ENCODE data around the gene RANBP17. TPM values are rescaled to one million over a fixed set of nuclear protein-coding genes. Genes with fewer than 3 reads are reported as not detected.

The RANBP17 gene
- total and polyA plus RNA-seq, 2 donors (not counting 1 experiment from before 2014, with no cell fraction given), result 3.1 to 3.5 TPM

DNA sequence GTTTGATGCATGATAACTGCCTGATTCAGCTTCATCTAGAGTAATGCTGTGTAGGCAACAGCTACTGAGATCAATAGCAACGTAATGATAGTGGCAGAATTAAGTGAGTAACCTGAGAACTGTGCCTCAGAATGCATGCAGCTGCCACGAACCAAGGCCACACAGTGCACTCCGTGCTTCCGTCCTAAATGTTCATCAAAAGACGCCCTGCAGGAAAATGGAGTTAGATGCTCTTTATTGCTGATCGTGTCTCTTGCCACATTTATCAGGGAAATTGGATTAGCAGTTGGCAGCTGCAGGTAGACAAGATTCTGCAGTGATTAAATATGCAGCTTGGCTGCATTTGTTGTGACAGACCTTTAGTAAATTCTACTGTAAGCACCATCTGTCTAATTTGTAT, 339.5 kb downstream of the RANBP17 start:
- Histone ChIP-seq H3K9me3 (ENCODE audit: control insufficient read depth, insufficient read depth, low read depth, low read length) (no peaks in the 10 kb centered on the region), H3K4me3 (replicated peaks in 1 of 4; ENCODE audit: control extremely low read depth in 1 of 4, insufficient read depth in 1 of 4, low read depth in 3 of 4, low read length in 4 of 4) (no peak overlapping the region), H3K27me3 (ENCODE audit: control insufficient read depth, insufficient read depth, low read length) (no peaks in the 10 kb centered on the region), H3K36me3 (ENCODE audit: control insufficient read depth, insufficient read depth, low read length) (no peaks in the 10 kb centered on the region), H3K9ac (ENCODE audit: insufficient read depth, low read length) (no peak overlapping the region), H2AFZ (ENCODE audit: low read length) (no peak overlapping the region), H4K20me1 (ENCODE audit: control insufficient read depth, extremely low read depth, insufficient read depth, low read length) (no peaks in the 10 kb centered on the region), H3K79me2 (ENCODE audit: control insufficient read depth, insufficient read depth, low read length) (no peaks in the 10 kb centered on the region), H3K4me1 (ENCODE audit: control insufficient read depth, extremely low read depth, insufficient read depth, low read length) (no peaks in the 10 kb centered on the region), H3K4me2 (ENCODE audit: extremely low read depth, insufficient read depth, low read length) (no peak overlapping the region), H3K27ac (ENCODE audit: insufficient read depth, low read length) (no peak overlapping the region)
- DNase-seq (ENCODE audit: low read depth in 2 of 2), result peak in 1 of 2 donors; percentile 2
- no peak for TF ChIP-seq EZH2 (IDR thresholded peaks at IDR 0.05; ENCODE audit: low read length, missing control alignments)
- TF ChIP-seq, protein P1, sequence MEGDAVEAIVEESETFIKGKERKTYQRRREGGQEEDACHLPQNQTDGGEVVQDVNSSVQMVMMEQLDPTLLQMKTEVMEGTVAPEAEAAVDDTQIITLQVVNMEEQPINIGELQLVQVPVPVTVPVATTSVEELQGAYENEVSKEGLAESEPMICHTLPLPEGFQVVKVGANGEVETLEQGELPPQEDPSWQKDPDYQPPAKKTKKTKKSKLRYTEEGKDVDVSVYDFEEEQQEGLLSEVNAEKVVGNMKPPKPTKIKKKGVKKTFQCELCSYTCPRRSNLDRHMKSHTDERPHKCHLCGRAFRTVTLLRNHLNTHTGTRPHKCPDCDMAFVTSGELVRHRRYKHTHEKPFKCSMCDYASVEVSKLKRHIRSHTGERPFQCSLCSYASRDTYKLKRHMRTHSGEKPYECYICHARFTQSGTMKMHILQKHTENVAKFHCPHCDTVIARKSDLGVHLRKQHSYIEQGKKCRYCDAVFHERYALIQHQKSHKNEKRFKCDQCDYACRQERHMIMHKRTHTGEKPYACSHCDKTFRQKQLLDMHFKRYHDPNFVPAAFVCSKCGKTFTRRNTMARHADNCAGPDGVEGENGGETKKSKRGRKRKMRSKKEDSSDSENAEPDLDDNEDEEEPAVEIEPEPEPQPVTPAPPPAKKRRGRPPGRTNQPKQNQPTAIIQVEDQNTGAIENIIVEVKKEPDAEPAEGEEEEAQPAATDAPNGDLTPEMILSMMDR (conservative IDR thresholded peaks at IDR 0.05 in 1 of 2, IDR thresholded peaks at IDR 0.05 in 1 of 2; ENCODE audit: low read depth in 1 of 2, low read length in 2 of 2), result no peak

DNA sequence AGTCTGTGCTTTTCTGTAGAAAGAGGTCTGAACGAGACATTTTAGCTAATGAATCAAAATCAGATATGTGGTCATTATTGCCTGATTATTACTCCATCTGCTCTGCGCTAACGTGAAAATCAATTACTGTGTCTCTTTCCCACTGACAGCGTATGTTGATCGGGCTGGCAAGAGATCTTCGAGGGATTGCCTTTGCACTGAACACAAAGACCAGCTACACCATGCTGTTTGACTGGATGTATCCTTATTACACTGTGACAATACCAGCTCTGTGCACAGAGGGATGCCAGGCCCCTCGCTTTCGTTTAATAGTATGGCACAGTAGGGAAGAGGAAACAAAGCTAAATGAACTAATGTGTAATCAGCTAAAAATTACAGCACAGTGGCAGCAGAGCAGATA, 343.6 kb downstream of the RANBP17 start:
- no peak for DNase-seq (ENCODE audit: low read depth in 2 of 2)
- Histone ChIP-seq H3K4me1 (ENCODE audit: control insufficient read depth, extremely low read depth, insufficient read depth, low read length) (no peaks in the 10 kb centered on the region), H3K9me3 (ENCODE audit: control insufficient read depth, insufficient read depth, low read depth, low read length) (no peaks in the 10 kb centered on the region), H4K20me1 (ENCODE audit: control insufficient read depth, extremely low read depth, insufficient read depth, low read length) (no peaks in the 10 kb centered on the region), H3K27me3 (ENCODE audit: control insufficient read depth, insufficient read depth, low read length) (no peaks in the 10 kb centered on the region), H3K27ac (ENCODE audit: insufficient read depth, low read length) (no peak overlapping the region), H3K4me2 (ENCODE audit: extremely low read depth, insufficient read depth, low read length) (no peak overlapping the region), H2AFZ (ENCODE audit: low read length) (no peak overlapping the region), H3K36me3 (ENCODE audit: control insufficient read depth, insufficient read depth, low read length) (no peaks in the 10 kb centered on the region), H3K79me2 (ENCODE audit: control insufficient read depth, insufficient read depth, low read length) (no peaks in the 10 kb centered on the region), H3K9ac (ENCODE audit: insufficient read depth, low read length) (no peak overlapping the region), H3K4me3 (replicated peaks in 1 of 4; ENCODE audit: control extremely low read depth in 1 of 4, insufficient read depth in 1 of 4, low read depth in 3 of 4, low read length in 4 of 4) (no peak overlapping the region)
- no peak for TF ChIP-seq EZH2 (IDR thresholded peaks at IDR 0.05; ENCODE audit: low read length, missing control alignments)
- TF ChIP-seq, protein P1 (conservative IDR thresholded peaks at IDR 0.05 in 1 of 2, IDR thresholded peaks at IDR 0.05 in 1 of 2; ENCODE audit: low read depth in 1 of 2, low read length in 2 of 2), result no peak

DNA sequence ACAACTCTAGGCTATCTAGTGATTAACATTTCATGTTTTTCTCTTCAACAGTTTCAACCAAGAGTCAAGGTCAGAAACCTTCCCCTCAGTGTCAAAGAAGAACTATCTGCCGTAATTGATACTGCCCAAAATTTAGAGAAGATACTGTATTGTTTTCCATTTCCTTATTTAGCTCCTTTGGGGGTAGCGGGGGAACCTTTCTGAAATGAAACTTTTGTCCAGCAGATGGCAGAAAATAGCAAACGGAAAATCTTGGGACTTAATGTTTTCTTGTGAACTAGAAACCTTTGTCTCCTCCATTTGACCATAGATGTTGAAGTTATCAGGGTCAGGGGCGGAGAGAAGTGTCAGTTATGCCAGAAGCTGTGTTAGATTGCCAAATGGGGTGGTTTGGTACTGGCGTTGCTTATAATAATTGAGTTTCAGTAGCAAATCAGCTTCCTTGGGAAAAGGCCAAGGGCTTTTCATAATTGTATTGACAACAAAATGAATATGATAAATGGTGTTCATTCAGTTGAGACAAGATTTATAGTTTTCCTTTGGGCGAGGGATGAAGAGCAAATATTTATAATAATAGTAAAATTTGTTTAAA, 345.5 kb downstream of the RANBP17 start:
- Histone ChIP-seq H3K27ac (ENCODE audit: insufficient read depth, low read length) (no peak overlapping the region), H3K4me2 (ENCODE audit: extremely low read depth, insufficient read depth, low read length) (no peak overlapping the region), H3K4me1 (ENCODE audit: control insufficient read depth, extremely low read depth, insufficient read depth, low read length) (no peaks in the 10 kb centered on the region), H3K9ac (ENCODE audit: insufficient read depth, low read length) (no peak overlapping the region), H4K20me1 (ENCODE audit: control insufficient read depth, extremely low read depth, insufficient read depth, low read length) (no peaks in the 10 kb centered on the region), H2AFZ (ENCODE audit: low read length) (no peak overlapping the region), H3K36me3 (ENCODE audit: control insufficient read depth, insufficient read depth, low read length) (no peaks in the 10 kb centered on the region), H3K79me2 (ENCODE audit: control insufficient read depth, insufficient read depth, low read length) (no peaks in the 10 kb centered on the region), H3K27me3 (ENCODE audit: control insufficient read depth, insufficient read depth, low read length) (no peaks in the 10 kb centered on the region), H3K9me3 (ENCODE audit: control insufficient read depth, insufficient read depth, low read depth, low read length) (no peaks in the 10 kb centered on the region), H3K4me3 (replicated peaks in 1 of 4; ENCODE audit: control extremely low read depth in 1 of 4, insufficient read depth in 1 of 4, low read depth in 3 of 4, low read length in 4 of 4) (no peak overlapping the region)
- TF ChIP-seq, protein P1 (conservative IDR thresholded peaks at IDR 0.05 in 1 of 2, IDR thresholded peaks at IDR 0.05 in 1 of 2; ENCODE audit: low read depth in 1 of 2, low read length in 2 of 2), result peak; percentile 59 to 70
- TF ChIP-seq EZH2 (IDR thresholded peaks at IDR 0.05; ENCODE audit: low read length, missing control alignments), result no peak
- DNase-seq (ENCODE audit: low read depth in 2 of 2), result peak; percentile 39 to 66

Measured in fibroblast of lung (primary cell).